Thyroid gland (tissue), 4 donors: Measurements from ENCODE around the gene SCGB1C2.

ENCODE experiments used
- POLR2A ChIP-seq, 2 donors: fragments of 450-650 bp; IDR thresholded peaks; one replicate each; pipeline ENCODE4 v1.6.1; 2017; ENCODE audit warnings: antibody characterized with exemption in 2 of 2, mild to moderate bottlenecking in 2 of 2, moderate library complexity in 1 of 2
- TF ChIP-seq, protein P1 (sequence below), 6 experiments: fragments of 200-600 bp in 3 of 6; fragments of 450-650 bp in 3 of 6; sonication (generic) in 3 of 6; IDR thresholded peaks; one replicate each; pipeline ENCODE4 v1.5.1; 2016 to 2019; ENCODE audit warnings: antibody characterized with exemption in 6 of 6, mild to moderate bottlenecking in 2 of 6, inconsistent platforms in 1 of 6, moderate library complexity in 1 of 6

- no peak for TF ChIP-seq POLR2A (IDR thresholded peaks at IDR 0.05)
- TF ChIP-seq, protein P1, sequence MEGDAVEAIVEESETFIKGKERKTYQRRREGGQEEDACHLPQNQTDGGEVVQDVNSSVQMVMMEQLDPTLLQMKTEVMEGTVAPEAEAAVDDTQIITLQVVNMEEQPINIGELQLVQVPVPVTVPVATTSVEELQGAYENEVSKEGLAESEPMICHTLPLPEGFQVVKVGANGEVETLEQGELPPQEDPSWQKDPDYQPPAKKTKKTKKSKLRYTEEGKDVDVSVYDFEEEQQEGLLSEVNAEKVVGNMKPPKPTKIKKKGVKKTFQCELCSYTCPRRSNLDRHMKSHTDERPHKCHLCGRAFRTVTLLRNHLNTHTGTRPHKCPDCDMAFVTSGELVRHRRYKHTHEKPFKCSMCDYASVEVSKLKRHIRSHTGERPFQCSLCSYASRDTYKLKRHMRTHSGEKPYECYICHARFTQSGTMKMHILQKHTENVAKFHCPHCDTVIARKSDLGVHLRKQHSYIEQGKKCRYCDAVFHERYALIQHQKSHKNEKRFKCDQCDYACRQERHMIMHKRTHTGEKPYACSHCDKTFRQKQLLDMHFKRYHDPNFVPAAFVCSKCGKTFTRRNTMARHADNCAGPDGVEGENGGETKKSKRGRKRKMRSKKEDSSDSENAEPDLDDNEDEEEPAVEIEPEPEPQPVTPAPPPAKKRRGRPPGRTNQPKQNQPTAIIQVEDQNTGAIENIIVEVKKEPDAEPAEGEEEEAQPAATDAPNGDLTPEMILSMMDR (IDR thresholded peaks at IDR 0.05): no peak
These were observed 40.4 kb downstream of the SCGB1C2 start for GRCh38 chr17:177762-178161.
